Trophoblast cell (in vitro differentiated cells and primary cell): ENCODE data around the gene HHATL.

ENCODE experiments used
- DNase-seq, 2 donors: peaks; one replicate each; pipeline ENCODE4 v3.0.0-alpha.2; 2016
- H2AFZ ChIP-seq: 2 replicates; pipeline ENCODE4 v1.6.1; 2013; ENCODE audit warnings: low read length, moderate library complexity, mild to moderate bottlenecking; ENCODE audit not compliant: insufficient read depth, poor library complexity
- H2AK5ac ChIP-seq: 2 replicates; pipeline ENCODE4 v1.6.1; 2013; ENCODE audit warnings: mild to moderate bottlenecking, low read length
- H2BK120ac ChIP-seq: 2 replicates; pipeline ENCODE4 v1.6.1; 2013; ENCODE audit warnings: low read length, mild to moderate bottlenecking, moderate library complexity; ENCODE audit not compliant: insufficient read depth, poor library complexity
- H2BK12ac ChIP-seq: 2 replicates; pipeline ENCODE4 v1.6.1; 2013; ENCODE audit warnings: mild to moderate bottlenecking, low read length, moderate library complexity
- H2BK5ac ChIP-seq: 2 replicates; pipeline ENCODE4 v1.6.1; 2013; ENCODE audit warnings: low read length, low read depth, moderate library complexity, mild to moderate bottlenecking; ENCODE audit not compliant: poor library complexity
- H3K14ac ChIP-seq: 2 replicates; pipeline ENCODE4 v1.6.1; 2013; ENCODE audit warnings: mild to moderate bottlenecking, low read length
- H3K18ac ChIP-seq: 2 replicates; pipeline ENCODE4 v1.6.1; 2013; ENCODE audit warnings: mild to moderate bottlenecking, low read length
- H3K23ac ChIP-seq: 2 replicates; pipeline ENCODE4 v1.6.1; 2013; ENCODE audit warnings: low read length
- H3K27ac ChIP-seq: 2 replicates; pipeline ENCODE4 v1.5.1; 2013; ENCODE audit warnings: low read depth, mild to moderate bottlenecking, inconsistent platforms, low read length, moderate library complexity
- H3K27me3 ChIP-seq: 2 replicates; pipeline ENCODE4 v1.6.1; 2013; ENCODE audit warnings: inconsistent platforms, mild to moderate bottlenecking, low read length, moderate library complexity; ENCODE audit not compliant: insufficient read depth
- H3K36me3 ChIP-seq, 2 experiments: 1 replicate in 1 of 2; 2 replicates in 1 of 2; pipeline ENCODE4 v1.6.1; 2013; ENCODE audit warnings: low read length in 2 of 2, mild to moderate bottlenecking in 2 of 2, moderate library complexity in 1 of 2; ENCODE audit not compliant: insufficient read depth in 2 of 2, control insufficient read depth in 1 of 2
- H3K4ac ChIP-seq: 2 replicates; pipeline ENCODE4 v1.6.1; 2013; ENCODE audit warnings: low read depth, mild to moderate bottlenecking, low read length, moderate library complexity
- H3K4me1 ChIP-seq, 2 experiments: 1 replicate in 1 of 2; 2 replicates in 1 of 2; pipeline ENCODE4 v1.6.1; 2013; ENCODE audit warnings: low read length in 2 of 2, mild to moderate bottlenecking in 2 of 2, moderate library complexity in 1 of 2; ENCODE audit not compliant: insufficient read depth in 2 of 2, control insufficient read depth in 1 of 2
- H3K4me2 ChIP-seq: 2 replicates; pipeline ENCODE4 v1.6.1; 2013; ENCODE audit warnings: inconsistent platforms, mild to moderate bottlenecking, low read length, moderate library complexity
- H3K4me3 ChIP-seq: 2 replicates; pipeline ENCODE4 v1.5.1; 2013; ENCODE audit warnings: mild to moderate bottlenecking, low read depth, low read length, inconsistent platforms
- H3K79me1 ChIP-seq: one replicate; pipeline ENCODE4 v1.6.1; 2013; ENCODE audit warnings: low read length
- H3K79me2 ChIP-seq: 2 replicates; pipeline ENCODE4 v1.6.1; 2013; ENCODE audit warnings: low read length, mild to moderate bottlenecking; ENCODE audit not compliant: control insufficient read depth, insufficient read depth, poor library complexity
- H3K9ac ChIP-seq: 2 replicates; pipeline ENCODE4 v1.6.1; 2013; ENCODE audit warnings: mild to moderate bottlenecking, low read length
- H3K9me3 ChIP-seq: 2 replicates; pipeline ENCODE4 v1.6.1; 2013; ENCODE audit warnings: low read depth, mild to moderate bottlenecking, control low read depth, inconsistent platforms, low read length; ENCODE audit not compliant: insufficient read depth
- H4K12ac ChIP-seq: 2 replicates; pipeline ENCODE4 v1.6.1; 2013; ENCODE audit warnings: low read depth, mild to moderate bottlenecking, low read length, moderate library complexity
- H4K8ac ChIP-seq: 2 replicates; pipeline ENCODE4 v1.6.1; 2013; ENCODE audit warnings: low read depth, mild to moderate bottlenecking, low read length, moderate library complexity
- H4K91ac ChIP-seq: one replicate; pipeline ENCODE4 v1.6.1; 2013; ENCODE audit warnings: low read depth, mild to moderate bottlenecking, low read length, moderate library complexity
- WGBS: extraction: QIAGEN DNeasy Blood & Tissue Kit; methylation state at CpG from one replicate; pipeline ENCODE4 v1.1.7; 2013; ENCODE audit warnings: missing lambda C conversion rate; ENCODE audit not compliant: insufficient read length, insufficient coverage; ENCODE audit errors: extremely low coverage; 5-methylcytosine and 5-hydroxymethylcytosine counted together

The HHATL gene

GRCh38 chr3:42657675-42658074 is 44.9 kb downstream of the HHATL start:
- WGBS, result no CpG with 5 or more reads among the region's 4 CpGs
- Histone ChIP-seq H3K9me3 (no peaks in the 10 kb centered on the region), H4K8ac (no peak overlapping the region)

GRCh38 chr3:42656680-42657610 is 45.7 kb downstream of the HHATL start:
- no peak for DNase-seq
- no peak overlapping the region for H2BK12ac ChIP-seq
- no peak overlapping the region for H2BK120ac ChIP-seq
- H3K79me2 ChIP-seq, result peaks cover 10% of the 10 kb centered on the region
- H4K91ac ChIP-seq, result no peak overlapping the region
- WGBS, result no CpG with 5 or more reads among the region's 9 CpGs
- H2AFZ ChIP-seq, result no peak overlapping the region
- H3K9me3 ChIP-seq, result no peaks in the 10 kb centered on the region
- no peak overlapping the region for H3K27ac ChIP-seq
- no peak overlapping the region for H2AK5ac ChIP-seq
- H3K27me3 ChIP-seq, result no peaks in the 10 kb centered on the region
- H3K4ac ChIP-seq, result no peak overlapping the region
- no peak overlapping the region for H3K14ac ChIP-seq
- peaks cover 10 to 20% of the 10 kb centered on the region in 2 experiments for H3K36me3 ChIP-seq
- H3K4me2 ChIP-seq, result no peak overlapping the region
- H4K12ac ChIP-seq, result no peak overlapping the region
- H3K4me3 ChIP-seq, result no peak overlapping the region
- peaks cover 15% of the 10 kb centered on the region for H3K79me1 ChIP-seq
- no peak overlapping the region for H4K8ac ChIP-seq
- H2BK5ac ChIP-seq, result no peak overlapping the region
- no peak overlapping the region for H3K23ac ChIP-seq
- no peak overlapping the region for H3K18ac ChIP-seq
- H3K9ac ChIP-seq, result no peak overlapping the region
- peaks cover 17 to 21% of the 10 kb centered on the region in 2 experiments for H3K4me1 ChIP-seq

More at GRCh38 chr3:42657675-42658074, 44.9 kb downstream of the HHATL start:
- Histone ChIP-seq H3K23ac (no peak overlapping the region), H3K9ac (no peak overlapping the region), H3K79me2 (peaks cover 10% of the 10 kb centered on the region), H3K4me2 (no peak overlapping the region), H3K14ac (no peak overlapping the region), H2BK5ac (no peak overlapping the region), H3K4ac (no peak overlapping the region), H4K12ac (no peak overlapping the region), H2BK12ac (no peak overlapping the region), H3K27ac (no peak overlapping the region), H3K4me3 (no peak overlapping the region), H3K18ac (no peak overlapping the region), H3K79me1 (peaks cover 15% of the 10 kb centered on the region), H4K91ac (no peak overlapping the region), H2BK120ac (no peak overlapping the region), H3K36me3 (peaks cover 10 to 20% of the 10 kb centered on the region in 2 experiments), H3K27me3 (no peaks in the 10 kb centered on the region), H2AFZ (no peak overlapping the region), H3K4me1 (peaks cover 11 to 14% of the 10 kb centered on the region in 2 experiments), H2AK5ac (no peak overlapping the region)
- no peak for DNase-seq

- Histone ChIP-seq H3K18ac (no peak overlapping the region), H3K14ac (no peak overlapping the region), H4K91ac (no peak overlapping the region), H3K79me1 (peaks cover 19% of the 10 kb centered on the region), H3K36me3 (peaks cover 10 to 15% of the 10 kb centered on the region in 2 experiments), H3K9me3 (no peaks in the 10 kb centered on the region), H4K12ac (no peak overlapping the region), H3K79me2 (peaks cover 10% of the 10 kb centered on the region), H3K4me1 (peaks cover 25 to 29% of the 10 kb centered on the region in 2 experiments), H3K27ac (no peak overlapping the region), H3K4me2 (no peak overlapping the region), H2AFZ (no peak overlapping the region), H3K4me3 (no peak overlapping the region), H2BK120ac (no peak overlapping the region), H3K23ac (no peak overlapping the region), H3K27me3 (no peaks in the 10 kb centered on the region), H4K8ac (no peak overlapping the region), H3K9ac (no peak overlapping the region), H2AK5ac (no peak overlapping the region), H3K4ac (no peak overlapping the region), H2BK12ac (no peak overlapping the region), H2BK5ac (no peak overlapping the region)
- WGBS, result no CpG with 5 or more reads among the region's 6 CpGs
- no peak for DNase-seq
Observed at GRCh38 chr3:42655980-42656679, 46.5 kb downstream of the HHATL start.

- Histone ChIP-seq H3K9me3 (no peaks in the 10 kb centered on the region), H3K4me3 (peak overlapping the region; percentile 77), H3K18ac (no peak overlapping the region), H4K12ac (no peak overlapping the region), H3K14ac (no peak overlapping the region), H2AFZ (no peak overlapping the region), H3K4me1 (peaks cover 28 to 35% of the 10 kb centered on the region in 2 experiments), H2AK5ac (no peak overlapping the region), H2BK120ac (no peak overlapping the region), H3K4me2 (peak overlapping the region; percentile 88), H3K27me3 (no peaks in the 10 kb centered on the region), H4K8ac (peak overlapping the region; percentile 91), H4K91ac (peak overlapping the region; percentile 94), H3K9ac (no peak overlapping the region), H3K36me3 (peaks cover 10 to 15% of the 10 kb centered on the region in 2 experiments), H3K27ac (no peak overlapping the region), H3K23ac (no peak overlapping the region), H3K79me1 (peaks cover 20% of the 10 kb centered on the region), H3K79me2 (peaks cover 10% of the 10 kb centered on the region), H2BK5ac (no peak overlapping the region), H3K4ac (no peak overlapping the region), H2BK12ac (no peak overlapping the region)
- WGBS, result no CpG with 5 or more reads among the region's 4 CpGs
- DNase-seq, result no peak
Observed at GRCh38 chr3:42655331-42655888, 47.2 kb downstream of the HHATL start.
